Measurements from ENCODE around the gene SLC12A5. TPM values are rescaled to one million over a fixed set of nuclear protein-coding genes. Genes with fewer than 3 reads are reported as not detected.
A peak's percentile ranks its signal among the peaks of the same experiment; 100 is the strongest.

SLC12A5 gene
- total and polyA plus RNA-seq, 9 of the 15 experiments (the other 6 are each of a cell fraction or from before 2014, with no cell fraction given) = 0.36 to 7.5 (median 2.1) TPM

DNA sequence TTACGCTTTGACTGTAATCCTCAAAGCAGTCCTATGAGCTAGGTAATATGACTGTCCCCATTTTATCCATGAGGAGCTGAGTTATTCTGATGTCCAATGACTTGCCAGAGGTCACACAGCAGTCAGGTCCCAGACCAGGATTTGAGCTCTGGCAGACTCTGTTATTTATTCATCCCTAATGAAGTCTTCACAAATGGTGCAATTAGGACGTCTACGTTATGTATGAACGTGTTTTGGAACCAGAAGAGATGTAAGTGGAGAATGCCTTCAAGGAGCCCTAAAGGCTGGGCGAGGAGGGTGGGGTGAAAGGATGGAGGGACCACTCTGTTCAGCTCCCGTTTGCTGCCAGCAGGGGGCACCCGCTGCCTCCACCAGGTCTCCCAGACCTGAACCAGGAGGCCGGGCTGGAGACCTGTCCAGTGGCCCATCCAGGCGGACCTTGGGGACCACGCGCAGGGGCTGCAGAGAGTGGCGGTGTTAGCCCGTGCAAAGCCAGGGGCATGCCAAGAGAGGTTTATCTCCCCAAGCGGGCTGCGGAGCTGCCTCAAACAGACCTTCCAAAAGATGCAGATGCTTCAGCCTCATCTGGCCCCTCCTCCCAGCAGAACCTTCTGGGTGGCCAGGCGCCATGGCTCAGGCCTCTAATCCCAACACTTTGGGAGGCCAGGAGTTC lies 41.8 kb upstream of the SLC12A5 start (continued):
- no peak for TF ChIP-seq SAFB (IDR thresholded peaks at IDR 0.05; ENCODE audit: borderline replicate concordance, low read depth, low read length)
- TF ChIP-seq, protein P1, sequence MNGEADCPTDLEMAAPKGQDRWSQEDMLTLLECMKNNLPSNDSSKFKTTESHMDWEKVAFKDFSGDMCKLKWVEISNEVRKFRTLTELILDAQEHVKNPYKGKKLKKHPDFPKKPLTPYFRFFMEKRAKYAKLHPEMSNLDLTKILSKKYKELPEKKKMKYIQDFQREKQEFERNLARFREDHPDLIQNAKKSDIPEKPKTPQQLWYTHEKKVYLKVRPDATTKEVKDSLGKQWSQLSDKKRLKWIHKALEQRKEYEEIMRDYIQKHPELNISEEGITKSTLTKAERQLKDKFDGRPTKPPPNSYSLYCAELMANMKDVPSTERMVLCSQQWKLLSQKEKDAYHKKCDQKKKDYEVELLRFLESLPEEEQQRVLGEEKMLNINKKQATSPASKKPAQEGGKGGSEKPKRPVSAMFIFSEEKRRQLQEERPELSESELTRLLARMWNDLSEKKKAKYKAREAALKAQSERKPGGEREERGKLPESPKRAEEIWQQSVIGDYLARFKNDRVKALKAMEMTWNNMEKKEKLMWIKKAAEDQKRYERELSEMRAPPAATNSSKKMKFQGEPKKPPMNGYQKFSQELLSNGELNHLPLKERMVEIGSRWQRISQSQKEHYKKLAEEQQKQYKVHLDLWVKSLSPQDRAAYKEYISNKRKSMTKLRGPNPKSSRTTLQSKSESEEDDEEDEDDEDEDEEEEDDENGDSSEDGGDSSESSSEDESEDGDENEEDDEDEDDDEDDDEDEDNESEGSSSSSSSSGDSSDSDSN (IDR thresholded peaks at IDR 0.05; ENCODE audit: borderline replicate concordance in 1 of 2, low read depth in 2 of 2, low read length in 2 of 2) = 0 out of 4 replicates have a peak, but pooled peaks of 1 of the 2 experiments have one; percentile 50
- 0 out of 2 replicates have a peak, but pooled peaks have one; percentile 79 for TF ChIP-seq XRCC5 (IDR thresholded peaks at IDR 0.05; ENCODE audit: low read depth, low read length)
- TF ChIP-seq, protein P2, sequence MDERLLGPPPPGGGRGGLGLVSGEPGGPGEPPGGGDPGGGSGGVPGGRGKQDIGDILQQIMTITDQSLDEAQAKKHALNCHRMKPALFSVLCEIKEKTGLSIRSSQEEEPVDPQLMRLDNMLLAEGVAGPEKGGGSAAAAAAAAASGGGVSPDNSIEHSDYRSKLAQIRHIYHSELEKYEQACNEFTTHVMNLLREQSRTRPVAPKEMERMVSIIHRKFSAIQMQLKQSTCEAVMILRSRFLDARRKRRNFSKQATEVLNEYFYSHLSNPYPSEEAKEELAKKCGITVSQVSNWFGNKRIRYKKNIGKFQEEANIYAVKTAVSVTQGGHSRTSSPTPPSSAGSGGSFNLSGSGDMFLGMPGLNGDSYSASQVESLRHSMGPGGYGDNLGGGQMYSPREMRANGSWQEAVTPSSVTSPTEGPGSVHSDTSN (CRISPR knock-in tag; IDR thresholded peaks at IDR 0.05; ENCODE audit: low read depth) = no peak
- TF ChIP-seq, protein P2 (tag; conservative IDR thresholded peaks at IDR 0.05; ENCODE audit: low read depth) = no peak
- peak; percentile 46; the same call in 1 of the 2 replicates for TF ChIP-seq TFAP4 (CRISPR knock-in tag; IDR thresholded peaks at IDR 0.05; ENCODE audit: borderline replicate concordance)
- TF ChIP-seq TCF7L2 (IDR thresholded peaks at IDR 0.05; ENCODE audit: low read depth, low read length) = no peak
- TF ChIP-seq BDP1 (IDR thresholded peaks at IDR 0.05; ENCODE audit: insufficient read depth, insufficient read length) = no peak
- no peak for TF ChIP-seq RBM22 (IDR thresholded peaks at IDR 0.05; ENCODE audit: low read depth, low read length, poor library complexity, severe bottlenecking)
- peak; percentile 57 to 76 for TF ChIP-seq RAD21 (CRISPR knock-in tag; conservative IDR thresholded peaks at IDR 0.05 in 1 of 2, IDR thresholded peaks at IDR 0.05 in 1 of 2)
- no peak for TF ChIP-seq SMARCE1 (IDR thresholded peaks at IDR 0.05)
- peak; percentile 79 for TF ChIP-seq CTBP1 (IDR thresholded peaks at IDR 0.05; ENCODE audit: borderline replicate concordance)
- no peak for TF ChIP-seq ID3 (CRISPR knock-in tag; IDR thresholded peaks at IDR 0.05)
- TF ChIP-seq ID3 (tag; IDR thresholded peaks at IDR 0.05) = no peak
- no peak for TF ChIP-seq ZFP36 (IDR thresholded peaks at IDR 0.05; ENCODE audit: low read depth, low read length, partially characterized antibody)
- TF ChIP-seq CTCFL (IDR thresholded peaks at IDR 0.05; ENCODE audit: borderline replicate concordance, insufficient read depth, low read depth, low read length, poor library complexity, severe bottlenecking) = peak; percentile 42
- no peak for TF ChIP-seq ETV6 (IDR thresholded peaks at IDR 0.05; ENCODE audit: borderline replicate concordance in 1 of 2, low read depth in 2 of 2, low read length in 1 of 2)
- TF ChIP-seq ETV6 (CRISPR knock-in tag; IDR thresholded peaks at IDR 0.05; ENCODE audit: borderline replicate concordance) = no peak

Measured in K562 (cell line).